C1 segment of cervical spinal cord (tissue), 14 donors: Measurements from ENCODE around the gene EVA1A.

ENCODE experiments used
- DNase-seq, 14 donors: peaks; one replicate each; lab custom pipeline; 2025; lab: John Stamatoyannopoulos, UW

Gene EVA1A

GRCh38 chr2:75560768-75561565 is at the start of gene EVA1A:
Gene EVA1A (minus strand): TSS chr2:75560939. CDS start chr2:75518140, 42,799 bp downstream.
- DNase-seq: peak in 2 of 14 donors; percentile 10 to 29

- no peak for DNase-seq
Observed at GRCh38 chr2:75609937-75610508, 49.3 kb upstream of the EVA1A start.

- no peak for DNase-seq
Observed at GRCh38 chr2:75609334-75609689, 48.6 kb upstream of the EVA1A start.

GRCh38 chr2:75608684-75609333 is 48.1 kb upstream of the EVA1A start:
- peak in 11 of 14 donors; percentile 31 to 73 (median 54) for DNase-seq

GRCh38 chr2:75607988-75608683 is 47.4 kb upstream of the EVA1A start:
- DNase-seq: peak in 2 of 14 donors; percentile 38 to 47

- no peak for DNase-seq
Observed at GRCh38 chr2:75607400-75607798, 46.7 kb upstream of the EVA1A start.

- peak in 1 of 14 donors; percentile 17 for DNase-seq
Observed at GRCh38 chr2:75606761-75607399, 46.1 kb upstream of the EVA1A start.

- DNase-seq: peak in 2 of 14 donors; percentile 13 to 31
Observed at GRCh38 chr2:75605770-75606529, 45.2 kb upstream of the EVA1A start.

GRCh38 chr2:75604484-75604883 is 43.7 kb upstream of the EVA1A start:
- no peak for DNase-seq

GRCh38 chr2:75603477-75603876 is 42.7 kb upstream of the EVA1A start:
- DNase-seq: no peak

- DNase-seq: no peak
Observed at GRCh38 chr2:75602724-75603342, 42.1 kb upstream of the EVA1A start.

GRCh38 chr2:75600461-75601011 is 39.8 kb upstream of the EVA1A start:
- no peak for DNase-seq

GRCh38 chr2:75598589-75599155 is 37.9 kb upstream of the EVA1A start:
- DNase-seq: no peak

GRCh38 chr2:75597949-75598348 is 37.2 kb upstream of the EVA1A start:
- DNase-seq: no peak

GRCh38 chr2:75596784-75597183 is 36.0 kb upstream of the EVA1A start:
- no peak for DNase-seq

- DNase-seq: no peak
Observed at GRCh38 chr2:75595541-75596395, 35.0 kb upstream of the EVA1A start.

- no peak for DNase-seq
Observed at GRCh38 chr2:75594596-75594995, 33.9 kb upstream of the EVA1A start.

GRCh38 chr2:75592888-75593287 is 32.1 kb upstream of the EVA1A start:
- no peak for DNase-seq

- DNase-seq: peak in 1 of 14 donors; percentile 14
Observed at GRCh38 chr2:75592030-75592429, 31.3 kb upstream of the EVA1A start.
